MM.1S (cell line): ENCODE data around the gene FBXW4.

Experiments
- EZH2 ChIP-seq: fragments of 300-600 bp; sonication (generic); optimal IDR thresholded peaks from 2 replicates; pipeline ENCODE3; 2017; ENCODE audit warnings: low read depth, mild to moderate bottlenecking, antibody characterized with exemption, low read length, mixed read lengths
- EZH2phosphoT487 ChIP-seq: fragments of 300-600 bp; sonication (generic); IDR thresholded peaks from 2 replicates; pipeline ENCODE4 v1.6.1; 2018; ENCODE audit warnings: antibody characterized with exemption, low read length
- TF ChIP-seq, protein P1 (sequence below): fragments of 300-600 bp; sonication (generic); IDR thresholded peaks from 2 replicates; pipeline ENCODE4 v1.5.1; 2016; ENCODE audit warnings: antibody characterized with exemption, low read length, mixed read lengths

DNA sequence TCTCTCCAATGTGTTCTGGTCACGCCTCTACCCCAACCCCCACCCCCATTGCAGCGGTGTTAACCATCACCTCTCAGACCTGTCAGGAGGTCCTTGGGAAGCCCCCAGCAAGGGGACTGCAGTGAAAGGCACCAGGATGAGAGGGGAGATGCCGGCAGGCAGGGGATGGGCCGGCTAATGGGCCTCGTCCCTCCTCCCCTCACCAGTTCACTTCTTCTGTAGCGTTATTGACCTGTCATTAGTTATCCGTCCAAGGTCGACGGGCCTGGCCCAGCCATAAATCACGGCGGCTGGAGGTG lies 125.7 kb downstream of the FBXW4 start:
- TF ChIP-seq, protein P1, sequence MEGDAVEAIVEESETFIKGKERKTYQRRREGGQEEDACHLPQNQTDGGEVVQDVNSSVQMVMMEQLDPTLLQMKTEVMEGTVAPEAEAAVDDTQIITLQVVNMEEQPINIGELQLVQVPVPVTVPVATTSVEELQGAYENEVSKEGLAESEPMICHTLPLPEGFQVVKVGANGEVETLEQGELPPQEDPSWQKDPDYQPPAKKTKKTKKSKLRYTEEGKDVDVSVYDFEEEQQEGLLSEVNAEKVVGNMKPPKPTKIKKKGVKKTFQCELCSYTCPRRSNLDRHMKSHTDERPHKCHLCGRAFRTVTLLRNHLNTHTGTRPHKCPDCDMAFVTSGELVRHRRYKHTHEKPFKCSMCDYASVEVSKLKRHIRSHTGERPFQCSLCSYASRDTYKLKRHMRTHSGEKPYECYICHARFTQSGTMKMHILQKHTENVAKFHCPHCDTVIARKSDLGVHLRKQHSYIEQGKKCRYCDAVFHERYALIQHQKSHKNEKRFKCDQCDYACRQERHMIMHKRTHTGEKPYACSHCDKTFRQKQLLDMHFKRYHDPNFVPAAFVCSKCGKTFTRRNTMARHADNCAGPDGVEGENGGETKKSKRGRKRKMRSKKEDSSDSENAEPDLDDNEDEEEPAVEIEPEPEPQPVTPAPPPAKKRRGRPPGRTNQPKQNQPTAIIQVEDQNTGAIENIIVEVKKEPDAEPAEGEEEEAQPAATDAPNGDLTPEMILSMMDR: no peak
- TF ChIP-seq EZH2 (no peak), EZH2phosphoT487 (no peak)
